ENCODE data around the gene SLC2A14. TPM values are rescaled to one million over a fixed set of nuclear protein-coding genes. Genes with fewer than 3 reads are reported as not detected.
"Not testable (repeated sequence)": the region's sequence is repeated elsewhere in the genome, so short reads cannot be mapped to it uniquely, and the experiment has no call there.

The SLC2A14 gene
- total and polyA plus RNA-seq, 2 experiments from 2014 or later: 6.1 to 6.6 TPM

DNA sequence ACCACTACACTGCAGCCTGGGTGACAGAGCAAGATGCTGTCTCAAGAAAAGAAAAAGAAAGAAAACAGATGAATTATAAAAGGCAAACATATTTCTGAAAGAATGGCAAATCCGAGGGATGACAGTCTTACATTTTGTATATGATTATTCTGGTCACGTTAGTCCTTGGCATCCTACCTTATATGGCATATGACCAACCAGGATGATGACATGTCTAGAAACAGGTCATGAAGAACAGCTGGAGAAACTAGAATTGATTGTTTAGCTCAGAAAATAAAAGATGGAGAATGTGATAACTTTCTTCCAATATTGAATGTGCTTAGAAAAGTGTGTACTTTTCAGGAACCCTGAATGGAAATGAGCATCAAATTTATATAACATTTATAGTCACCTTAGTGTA lies 19.2 kb downstream of the SLC2A14 start:
- H3K36me3 ChIP-seq (replicated peaks; ENCODE audit: insufficient read depth, low read depth): no peaks in the 10 kb centered on the region
- no peaks in the 10 kb centered on the region for H3K9me3 ChIP-seq (ENCODE audit: low read depth)
- H2AFZ ChIP-seq: no peak overlapping the region
- TF ChIP-seq, protein P1, sequence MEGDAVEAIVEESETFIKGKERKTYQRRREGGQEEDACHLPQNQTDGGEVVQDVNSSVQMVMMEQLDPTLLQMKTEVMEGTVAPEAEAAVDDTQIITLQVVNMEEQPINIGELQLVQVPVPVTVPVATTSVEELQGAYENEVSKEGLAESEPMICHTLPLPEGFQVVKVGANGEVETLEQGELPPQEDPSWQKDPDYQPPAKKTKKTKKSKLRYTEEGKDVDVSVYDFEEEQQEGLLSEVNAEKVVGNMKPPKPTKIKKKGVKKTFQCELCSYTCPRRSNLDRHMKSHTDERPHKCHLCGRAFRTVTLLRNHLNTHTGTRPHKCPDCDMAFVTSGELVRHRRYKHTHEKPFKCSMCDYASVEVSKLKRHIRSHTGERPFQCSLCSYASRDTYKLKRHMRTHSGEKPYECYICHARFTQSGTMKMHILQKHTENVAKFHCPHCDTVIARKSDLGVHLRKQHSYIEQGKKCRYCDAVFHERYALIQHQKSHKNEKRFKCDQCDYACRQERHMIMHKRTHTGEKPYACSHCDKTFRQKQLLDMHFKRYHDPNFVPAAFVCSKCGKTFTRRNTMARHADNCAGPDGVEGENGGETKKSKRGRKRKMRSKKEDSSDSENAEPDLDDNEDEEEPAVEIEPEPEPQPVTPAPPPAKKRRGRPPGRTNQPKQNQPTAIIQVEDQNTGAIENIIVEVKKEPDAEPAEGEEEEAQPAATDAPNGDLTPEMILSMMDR (IDR thresholded peaks at IDR 0.05; ENCODE audit: poor library complexity): no peak
- TF ChIP-seq EZH2 (IDR thresholded peaks at IDR 0.05; ENCODE audit: borderline replicate concordance) (no peak), EZH2phosphoT487 (IDR thresholded peaks at IDR 0.05; ENCODE audit: low read depth, severe bottlenecking, unreplicated experiment) (no peak)
- no peak overlapping the region for H3K27ac ChIP-seq
- H3K4me2 ChIP-seq: no peak overlapping the region
- no peak overlapping the region for H3K4me3 ChIP-seq
- no peak for DNase-seq (ENCODE audit: low spot score)
- 83% methylated on average over 2 of the region's 2 CpGs for WGBS (ENCODE audit: low lambda C conversion rate, missing lambda C conversion rate)
- H3K4me1 ChIP-seq (ENCODE audit: insufficient read depth): peaks cover 4% of the 10 kb centered on the region
- no peaks in the 10 kb centered on the region for H3K9me2 ChIP-seq (replicated peaks; ENCODE audit: insufficient read depth)
- H3K79me2 ChIP-seq: no peaks in the 10 kb centered on the region
- H4K20me1 ChIP-seq (ENCODE audit: insufficient read depth, poor library complexity, severe bottlenecking): no peaks in the 10 kb centered on the region
- no peaks in the 10 kb centered on the region for H3K27me3 ChIP-seq

DNA sequence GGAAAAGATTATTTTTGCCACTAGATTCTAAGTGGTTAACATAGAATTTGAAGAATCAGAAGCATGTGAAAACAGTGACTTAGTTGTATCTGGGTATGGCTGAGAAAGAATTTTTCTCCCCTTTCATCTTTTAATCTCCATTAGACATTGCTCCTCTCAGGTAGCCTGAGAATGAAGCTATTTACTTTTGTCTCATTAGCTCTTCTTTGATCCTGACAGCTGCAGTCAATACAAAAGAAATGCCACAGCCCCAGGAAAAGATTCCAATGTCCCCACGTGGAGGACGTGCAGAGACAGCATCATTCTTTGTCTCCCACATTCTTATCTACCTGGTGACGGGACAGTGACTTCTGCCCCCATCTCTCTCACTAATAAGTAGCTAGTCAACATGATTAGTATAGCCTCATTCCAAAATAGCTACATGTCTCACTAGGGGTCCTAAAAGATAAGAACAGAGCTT lies 21.1 kb downstream of the SLC2A14 start:
- H2AFZ ChIP-seq; H3K9me2 ChIP-seq (replicated peaks; ENCODE audit: insufficient read depth); H3K9me3 ChIP-seq (ENCODE audit: low read depth); H3K79me2 ChIP-seq; H3K4me3 ChIP-seq; H3K36me3 ChIP-seq (replicated peaks; ENCODE audit: insufficient read depth, low read depth); H3K27me3 ChIP-seq; H3K4me1 ChIP-seq (ENCODE audit: insufficient read depth); DNase-seq (ENCODE audit: low spot score); H3K4me2 ChIP-seq; H4K20me1 ChIP-seq (ENCODE audit: insufficient read depth, poor library complexity, severe bottlenecking): not testable (repeated sequence)
- WGBS (ENCODE audit: low lambda C conversion rate, missing lambda C conversion rate): 12% methylated on average over 3 of the region's 3 CpGs
- H3K27ac ChIP-seq: peak overlapping the region; percentile 50

DNA sequence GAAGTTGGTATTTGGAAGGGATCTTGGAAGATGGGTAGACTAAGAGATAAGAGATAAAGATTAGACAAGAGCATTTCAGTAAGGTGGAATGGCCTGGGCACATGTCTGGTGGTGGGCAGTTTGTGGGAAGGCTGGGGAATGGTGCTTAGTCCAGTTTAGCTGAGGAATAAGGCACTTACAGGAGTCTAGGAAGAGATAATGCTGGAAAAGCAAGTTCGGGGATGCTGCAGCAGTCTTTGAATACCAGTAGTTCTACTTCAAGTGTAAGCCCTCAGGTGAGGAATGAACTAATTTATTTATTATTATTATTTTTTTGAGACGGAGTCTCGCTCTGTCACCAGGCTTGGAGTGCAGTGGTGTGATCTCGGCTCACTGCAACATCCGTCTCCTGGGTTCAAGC lies 22.6 kb downstream of the SLC2A14 start:
- H3K9me2 ChIP-seq (replicated peaks; ENCODE audit: insufficient read depth); H3K9me3 ChIP-seq (ENCODE audit: low read depth); H3K27me3 ChIP-seq; H3K4me2 ChIP-seq; H3K4me3 ChIP-seq; H3K36me3 ChIP-seq (replicated peaks; ENCODE audit: insufficient read depth, low read depth); H3K27ac ChIP-seq; H4K20me1 ChIP-seq (ENCODE audit: insufficient read depth, poor library complexity, severe bottlenecking); DNase-seq (ENCODE audit: low spot score); H2AFZ ChIP-seq; H3K4me1 ChIP-seq (ENCODE audit: insufficient read depth); H3K79me2 ChIP-seq: not testable (repeated sequence)
- WGBS (ENCODE audit: low lambda C conversion rate, missing lambda C conversion rate): 90% methylated on average over 5 of the region's 5 CpGs

DNA sequence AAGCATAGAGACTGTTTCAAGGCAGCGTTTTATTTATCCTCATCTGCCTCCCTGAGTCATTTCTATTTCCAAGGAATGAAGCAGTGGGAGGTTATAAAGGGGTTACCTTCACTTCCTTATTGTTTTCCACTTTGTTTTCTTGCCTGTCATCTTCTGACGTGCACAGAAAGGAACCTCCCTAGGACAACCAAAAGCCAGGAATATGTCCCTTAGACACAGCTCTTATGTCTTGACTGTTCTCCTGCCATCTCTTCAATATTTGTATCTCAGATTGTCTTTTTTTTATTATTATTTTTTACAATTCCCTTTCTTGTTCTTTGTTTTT lies 24.7 kb downstream of the SLC2A14 start:
- not testable (repeated sequence) for H3K36me3 ChIP-seq (replicated peaks; ENCODE audit: insufficient read depth, low read depth); DNase-seq (ENCODE audit: low spot score); H3K4me1 ChIP-seq (ENCODE audit: insufficient read depth); H3K9me2 ChIP-seq (replicated peaks; ENCODE audit: insufficient read depth); H2AFZ ChIP-seq; H3K4me2 ChIP-seq; H3K4me3 ChIP-seq; H3K9me3 ChIP-seq (ENCODE audit: low read depth); H3K27me3 ChIP-seq; H3K79me2 ChIP-seq; H3K27ac ChIP-seq; H4K20me1 ChIP-seq (ENCODE audit: insufficient read depth, poor library complexity, severe bottlenecking)
- 37% methylated on average over 2 of the region's 2 CpGs for WGBS (ENCODE audit: low lambda C conversion rate, missing lambda C conversion rate)

DNA sequence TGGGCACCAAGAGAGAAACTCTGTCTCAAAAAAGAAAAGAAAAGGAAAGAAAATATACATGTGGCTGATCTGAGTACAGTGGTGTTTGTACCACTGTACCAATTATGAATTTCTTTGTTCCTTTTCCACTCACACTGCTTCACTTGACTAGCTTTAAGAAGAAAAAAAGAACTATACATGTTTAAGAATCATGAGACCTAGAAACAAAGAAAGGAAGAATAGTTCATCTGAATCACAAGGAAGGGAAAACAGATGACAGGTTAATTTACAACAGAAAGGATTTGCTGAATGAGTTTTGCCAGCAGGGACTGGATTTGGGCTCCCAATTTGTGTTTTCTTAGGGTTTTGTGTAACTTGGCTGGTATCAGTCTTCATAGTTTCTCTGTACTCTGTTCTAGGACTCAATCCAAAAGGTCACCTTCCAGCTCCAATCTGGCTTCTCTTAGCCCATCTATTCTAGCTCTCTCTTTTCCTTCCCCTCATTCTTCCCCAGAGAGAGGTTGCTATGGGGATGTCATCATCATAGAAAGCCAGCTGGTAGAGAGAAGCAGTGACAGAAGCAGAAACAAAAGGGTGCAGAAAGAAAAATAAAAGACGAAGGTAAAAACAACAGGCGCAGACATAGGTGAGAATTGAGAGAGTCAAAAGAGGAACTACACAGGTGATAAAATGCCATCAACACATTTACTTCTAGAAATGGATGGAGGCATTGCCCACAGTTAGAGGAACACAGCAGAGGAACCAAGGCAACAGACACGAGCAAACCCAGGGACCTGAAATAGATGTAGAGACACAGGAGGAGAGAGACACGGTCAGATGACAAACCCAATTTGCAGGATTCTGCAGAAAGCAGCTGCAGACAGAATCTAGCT lies 25.3 kb downstream of the SLC2A14 start:
- 42% methylated on average over 2 of the region's 4 CpGs for WGBS (ENCODE audit: low lambda C conversion rate, missing lambda C conversion rate)
- H3K27me3 ChIP-seq; H3K9me2 ChIP-seq (replicated peaks; ENCODE audit: insufficient read depth): not testable (repeated sequence)

More for the DNA sequence above, 25.3 kb downstream of the SLC2A14 start:
- not testable (repeated sequence) for H2AFZ ChIP-seq; H3K27ac ChIP-seq; H3K36me3 ChIP-seq (replicated peaks; ENCODE audit: insufficient read depth, low read depth); H3K9me3 ChIP-seq (ENCODE audit: low read depth); H3K4me3 ChIP-seq; H3K4me2 ChIP-seq; H3K4me1 ChIP-seq (ENCODE audit: insufficient read depth); H4K20me1 ChIP-seq (ENCODE audit: insufficient read depth, poor library complexity, severe bottlenecking); H3K79me2 ChIP-seq; DNase-seq (ENCODE audit: low spot score)

All from hepatocyte (in vitro differentiated cells).